GM12892 (cell line): ENCODE results near the gene KCTD14.

Experiments used
- POLR2A ChIP-seq: IDR thresholded peaks from 2 replicates; pipeline ENCODE4 v1.6.1; 2011; ENCODE audit warnings: low read depth, low read length, control low read depth
- POLR2AphosphoS5 ChIP-seq: IDR thresholded peaks from 2 replicates; pipeline ENCODE4 v1.6.1; 2011; ENCODE audit warnings: low read depth, low read length, control low read depth
- TAF1 ChIP-seq: IDR thresholded peaks from 2 replicates; pipeline ENCODE4 v1.6.1; 2011; ENCODE audit warnings: low read depth, mild to moderate bottlenecking, control low read depth, low read length, borderline replicate concordance

DNA sequence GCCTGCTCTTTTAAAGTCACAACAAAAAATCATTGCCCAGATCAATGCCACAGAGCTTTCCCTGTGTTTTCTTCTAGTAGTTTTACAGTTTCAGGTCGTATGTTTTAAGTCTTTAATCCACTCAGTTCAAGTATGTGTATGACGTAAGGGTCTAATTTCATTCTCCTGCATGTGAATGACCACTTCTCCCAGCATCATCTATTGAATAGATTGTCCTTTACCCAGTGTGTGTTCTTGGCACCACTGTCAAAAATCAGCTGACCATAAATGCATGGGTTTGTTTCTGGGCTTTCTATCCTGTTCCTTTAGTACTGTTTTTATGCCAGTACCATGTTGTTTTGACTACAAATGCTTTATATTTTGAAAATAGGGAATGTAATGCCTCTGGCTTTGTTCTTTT, 56.7 kb downstream of the KCTD14 start:
- TF ChIP-seq POLR2AphosphoS5 (no peak), POLR2A (no peak), TAF1 (no peak)
